ENCODE measurements around the gene UBE2J2.

UBE2J2 gene

DNA sequence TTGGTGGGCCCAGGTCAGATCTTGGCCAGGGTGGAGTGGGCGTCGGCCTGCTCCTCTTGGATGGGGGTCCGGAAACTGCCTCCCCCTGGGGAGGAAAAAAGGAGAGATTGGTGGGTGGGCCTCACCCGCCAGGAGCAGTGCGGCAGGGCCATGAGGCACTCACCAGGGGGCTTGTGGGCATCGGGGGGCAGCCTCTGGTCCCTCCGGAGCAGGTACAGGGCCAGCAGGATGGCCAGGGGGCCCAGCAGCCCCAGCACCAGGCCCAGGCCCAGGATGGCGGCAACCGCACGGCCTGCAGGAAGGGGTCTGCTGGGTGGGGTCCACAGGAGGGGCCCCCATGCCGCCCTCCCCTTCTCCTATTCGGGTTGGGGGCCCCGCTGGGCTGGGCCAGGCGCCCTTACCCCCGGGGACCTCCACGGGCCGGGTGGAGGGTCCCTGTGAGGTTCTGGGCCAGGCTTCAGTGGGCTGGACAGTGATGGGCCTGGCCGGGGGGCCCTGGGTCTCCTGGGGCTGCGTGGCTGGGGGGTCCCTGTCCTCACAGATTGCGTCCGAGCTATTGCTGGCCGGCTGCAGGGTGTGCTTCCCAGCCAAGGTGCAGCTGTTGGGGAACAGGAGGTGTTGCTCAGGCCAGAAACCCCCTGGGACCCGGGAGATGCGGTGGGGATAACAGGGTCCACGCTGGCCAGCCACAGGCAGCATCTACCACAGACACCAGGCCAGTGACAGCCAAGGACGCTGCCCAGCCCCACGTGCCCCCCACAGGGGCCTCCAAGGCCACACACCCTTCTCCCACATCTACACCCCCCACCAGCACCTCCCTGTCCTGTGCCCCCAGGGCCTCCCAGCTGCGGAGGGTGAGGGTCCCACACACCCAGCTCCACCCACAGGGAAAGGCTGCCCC is 61.9 kb downstream of the UBE2J2 start:
- DNase-seq (ENCODE audit: low read depth), result no peak

DNA sequence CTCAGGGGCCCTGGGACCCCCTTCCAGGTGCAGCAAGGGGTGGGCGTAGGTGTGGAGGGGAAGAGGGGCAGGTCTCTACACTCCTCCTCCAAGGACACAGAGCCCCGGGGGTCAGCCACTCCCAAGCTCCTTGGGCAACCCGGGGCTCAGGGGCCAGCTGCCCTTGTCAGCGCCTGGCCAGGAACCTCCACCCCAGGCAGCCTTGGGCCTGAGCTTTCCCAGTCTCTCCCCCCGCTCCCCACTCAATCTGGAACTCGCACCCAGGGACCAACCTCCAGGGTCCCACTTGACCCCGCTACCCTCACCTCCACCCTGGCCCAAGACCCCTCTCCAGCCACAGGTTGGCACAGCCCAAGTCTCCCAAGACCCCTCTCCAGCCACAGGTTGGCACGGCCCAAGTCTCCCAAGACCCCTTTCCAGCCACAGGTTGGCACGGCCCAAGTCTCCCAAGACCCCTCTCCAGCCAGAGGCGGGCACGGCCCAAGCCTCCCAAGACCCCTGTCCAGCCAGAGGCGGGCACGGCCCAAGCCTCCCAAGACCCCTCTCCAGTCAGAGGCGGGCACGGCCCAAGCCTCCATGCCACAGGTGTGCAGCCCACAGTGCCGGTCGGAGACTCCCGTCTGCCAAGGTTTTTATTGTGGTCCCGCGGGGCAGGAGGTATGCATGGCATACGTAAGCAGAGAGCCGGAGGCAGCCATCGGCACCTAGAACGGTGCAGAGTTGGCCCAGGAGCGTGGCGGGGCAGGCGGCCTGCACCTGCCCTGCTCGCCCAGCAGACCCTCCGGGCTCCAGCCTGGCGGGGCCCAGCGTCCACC is 62.7 kb downstream of the UBE2J2 start:
- DNase-seq (ENCODE audit: low read depth), result no peak

DNA sequence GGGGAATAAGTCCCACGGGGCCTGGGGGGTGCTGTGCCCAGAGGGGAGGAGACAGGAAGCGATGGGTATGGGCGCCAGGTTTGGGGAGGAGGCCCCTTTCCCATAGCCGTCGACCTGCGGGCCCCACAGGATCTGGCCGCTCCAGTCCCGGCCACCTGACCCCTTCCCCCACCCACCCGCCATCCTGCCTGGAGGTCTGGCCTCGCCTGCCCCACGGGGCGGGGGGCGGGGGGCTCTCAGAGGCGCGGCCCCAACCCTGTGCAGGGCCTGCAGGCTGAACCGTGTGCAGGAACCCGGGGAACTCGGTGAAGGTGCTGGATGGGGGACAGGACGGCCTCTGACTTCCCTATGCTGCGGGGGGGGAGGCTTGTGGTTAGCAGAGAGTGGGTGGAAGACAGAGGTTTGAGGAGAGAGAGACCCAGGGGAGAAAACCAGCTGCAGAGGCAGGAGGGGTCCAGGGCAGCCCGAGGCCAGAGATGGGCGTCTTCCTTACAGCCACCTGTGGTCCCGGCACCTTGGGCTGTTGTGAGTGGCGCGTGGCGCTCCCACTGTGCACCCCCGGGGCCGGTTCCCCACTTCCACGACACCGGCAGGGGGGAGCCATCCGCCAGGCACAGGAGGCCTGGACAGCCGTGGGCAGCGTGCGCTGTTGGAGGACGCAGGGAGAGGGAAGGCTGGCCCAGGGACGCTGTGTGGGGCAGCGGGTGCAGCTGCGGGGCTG is 64.8 kb downstream of the UBE2J2 start:
- no peak for DNase-seq (ENCODE audit: low read depth)

DNA sequence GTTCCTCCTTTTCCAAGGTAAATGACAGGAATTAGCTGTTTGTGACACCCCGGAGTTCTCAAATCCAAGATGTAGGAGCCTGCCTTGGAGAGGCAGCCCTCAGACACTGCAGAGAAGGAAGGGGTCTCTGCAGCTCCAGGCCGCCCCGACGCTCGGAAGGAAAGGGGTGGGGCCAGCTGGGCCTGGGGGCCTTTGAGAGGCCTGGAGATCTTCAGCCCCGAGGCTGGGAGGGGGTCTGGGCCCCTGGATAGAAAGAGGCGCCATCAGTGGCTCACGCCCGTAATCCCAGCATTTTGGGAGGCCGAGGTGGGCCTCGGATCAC is 66.1 kb downstream of the UBE2J2 start:
- DNase-seq (ENCODE audit: low read depth), result no peak

DNA sequence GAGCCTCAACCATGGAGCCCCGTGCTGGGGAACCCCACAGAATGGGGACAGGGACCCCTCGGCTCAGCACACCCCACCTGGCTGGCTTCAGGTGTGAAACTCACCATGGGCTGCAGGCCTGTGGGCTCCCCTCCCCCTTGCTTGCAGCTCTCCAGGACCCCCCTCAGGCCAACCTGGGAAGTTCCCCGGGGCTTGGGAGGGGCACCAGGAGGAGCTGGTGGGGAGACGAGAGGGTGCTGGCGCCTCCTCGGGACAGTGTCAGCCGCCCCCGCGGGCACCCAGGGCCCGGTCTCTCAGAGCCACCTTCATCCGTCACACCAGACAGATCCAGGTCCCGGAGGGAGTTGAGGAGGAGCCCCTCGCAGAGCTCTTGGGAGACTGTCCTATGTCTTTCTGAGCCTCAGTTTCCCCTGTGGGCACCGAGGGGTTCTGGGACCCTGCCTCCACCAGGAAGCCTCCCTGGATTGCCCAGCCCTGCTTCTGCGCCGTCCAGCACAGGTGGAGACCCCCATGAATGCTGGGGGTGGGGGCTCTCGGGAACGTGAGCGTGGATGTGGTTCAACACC is 66.6 kb downstream of the UBE2J2 start:
- DNase-seq (ENCODE audit: low read depth), result no peak

DNA sequence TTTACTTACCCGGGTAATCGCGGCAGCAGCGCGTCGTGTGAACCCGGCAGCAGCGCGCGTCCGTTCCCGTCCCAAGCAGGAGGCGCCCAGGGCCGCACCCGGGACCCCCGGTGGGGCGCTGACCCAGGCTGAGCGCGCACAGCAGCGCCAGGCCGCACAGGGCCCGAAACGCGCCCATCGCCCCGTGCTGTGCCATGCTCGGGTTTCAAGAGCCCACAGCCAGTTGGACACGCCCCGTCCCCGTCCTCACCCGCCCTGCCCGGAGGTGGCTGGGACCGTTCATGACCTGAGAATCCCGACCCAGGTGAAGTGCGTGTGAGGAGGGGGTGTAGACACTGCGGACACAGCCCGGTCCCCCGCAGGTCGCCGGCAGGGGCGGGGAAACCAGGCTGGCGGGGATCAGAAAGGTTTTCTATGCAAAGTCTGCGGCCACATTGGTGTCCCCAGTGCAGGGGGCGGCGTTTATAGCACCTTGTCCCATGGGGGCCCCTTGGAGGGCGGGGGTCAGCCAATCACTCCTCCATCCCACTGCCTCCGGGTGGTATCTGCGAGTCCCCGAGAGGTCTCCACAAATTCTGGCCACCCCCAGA is 67.2 kb downstream of the UBE2J2 start, which contains the start of gene TNFRSF18:
Gene TNFRSF18, minus strand, starts transcription at position 217 of the 590 bp plus-strand sequence. Its CDS starts 21 bp downstream, at position 196.
- DNase-seq (ENCODE audit: low read depth), result no peak

DNA sequence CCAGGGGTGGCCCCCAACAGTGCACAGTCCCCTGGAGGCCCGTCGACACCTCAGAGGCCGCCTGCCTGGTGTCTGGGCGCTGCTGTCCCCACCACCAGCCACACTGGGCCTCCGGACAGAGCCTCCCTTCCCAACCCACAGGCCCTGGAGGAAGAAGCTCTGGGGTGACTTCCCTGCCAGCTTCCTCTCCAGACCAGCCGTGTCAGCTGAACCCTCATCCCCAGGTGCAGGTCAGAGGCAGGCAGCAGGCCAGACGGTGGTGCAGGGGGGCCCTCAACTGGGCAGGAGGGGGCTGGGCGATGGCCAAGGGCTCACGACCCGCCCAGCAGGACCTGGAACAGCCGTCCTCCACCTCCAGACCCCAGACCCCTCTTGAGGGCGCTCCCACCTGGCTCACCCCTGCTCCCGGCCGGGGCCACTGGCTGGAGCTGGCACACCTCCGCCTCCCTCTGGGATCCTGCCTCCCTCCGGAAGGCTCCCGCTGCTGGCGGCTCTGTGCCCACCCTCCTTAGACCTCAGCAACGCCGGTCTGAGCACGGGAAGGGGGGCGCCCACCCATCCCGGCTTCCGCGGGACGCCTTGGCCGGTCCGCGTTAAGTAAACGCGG is 67.8 kb downstream of the UBE2J2 start:
- no peak for DNase-seq (ENCODE audit: low read depth)

DNA sequence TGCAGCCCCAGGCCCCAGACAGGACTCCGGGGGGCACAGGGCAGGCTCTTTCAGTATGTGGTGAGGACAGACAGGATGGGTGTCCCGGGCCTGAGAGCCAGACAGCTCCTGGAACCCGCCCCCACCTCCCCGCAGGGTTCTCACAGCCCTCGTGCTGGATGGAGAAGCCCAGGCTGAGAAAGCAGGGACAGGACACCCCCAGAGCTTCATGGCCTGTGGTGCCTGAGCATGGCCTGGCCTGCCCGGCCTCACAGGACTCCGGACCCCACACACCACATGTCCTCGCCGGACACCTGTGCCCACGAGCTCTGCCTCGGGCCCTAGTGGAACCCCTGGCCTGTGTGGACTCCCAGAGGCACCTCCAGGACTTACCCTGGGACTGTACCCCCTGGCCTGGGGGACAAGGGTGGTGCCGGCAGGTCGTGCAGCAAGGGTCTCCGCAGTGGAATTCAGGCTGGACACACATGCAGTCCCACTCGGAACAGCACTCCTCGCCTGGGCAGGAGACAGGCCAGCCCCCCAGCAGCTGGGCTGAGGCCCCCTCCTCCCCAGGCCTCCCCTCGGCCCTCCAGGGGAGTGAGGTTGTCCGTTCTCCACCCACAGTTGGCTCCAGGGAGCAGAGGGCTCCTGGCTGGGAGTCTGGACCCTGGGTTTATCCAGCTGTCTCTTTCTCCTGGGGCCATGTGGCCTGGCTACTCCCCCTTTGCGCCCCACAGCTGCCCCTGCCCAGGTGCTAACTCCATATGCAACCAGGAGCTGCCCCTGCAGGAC is 68.5 kb downstream of the UBE2J2 start:
- DNase-seq (ENCODE audit: low read depth), result no peak

DNA sequence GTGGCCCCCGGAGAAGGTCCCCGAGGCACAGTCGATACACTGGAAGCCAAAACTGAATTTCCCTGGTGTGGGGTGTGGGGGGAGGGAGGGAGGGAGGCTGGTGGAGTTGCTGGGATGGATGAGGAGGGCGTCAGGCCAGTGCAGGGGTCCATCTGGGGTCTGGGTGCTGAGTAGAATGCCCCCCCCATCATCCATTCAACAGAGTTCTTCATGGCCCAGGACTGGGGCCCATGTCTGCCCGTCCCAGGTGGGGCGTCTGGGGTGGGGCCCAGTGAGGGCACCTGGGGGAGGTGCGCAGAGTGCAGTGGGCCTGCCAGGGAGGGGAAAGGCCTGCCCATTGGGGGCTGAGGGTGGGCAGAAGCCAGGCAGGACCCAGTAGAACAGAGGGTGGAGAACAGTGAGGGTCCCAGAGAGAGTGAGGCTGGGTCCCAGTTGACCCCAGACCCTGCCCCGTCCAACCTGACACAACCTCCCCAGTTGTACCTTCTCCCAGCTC is 69.2 kb downstream of the UBE2J2 start:
- no peak for DNase-seq (ENCODE audit: low read depth)
